Mammary epithelial cell (primary cell): Measurements from ENCODE around the gene GALNT7.

Experiments
- EZH2 ChIP-seq: IDR thresholded peaks from 2 replicates; pipeline ENCODE4 v1.6.1; 2012; ENCODE audit warnings: low read length, inconsistent platforms, borderline replicate concordance
- TF ChIP-seq, protein P1 (sequence below), 2 donors: IDR thresholded peaks in 1 of 2; conservative IDR thresholded peaks in 1 of 2; 2 replicates each; pipeline ENCODE4 v1.5.1; 2011 to 2012; ENCODE audit warnings: inconsistent platforms in 2 of 2, low read length in 2 of 2, mild to moderate bottlenecking in 2 of 2, control low read depth in 1 of 2, low read depth in 1 of 2; ENCODE audit not compliant: insufficient read depth in 1 of 2; ENCODE audit errors: extremely low read depth in 1 of 2

DNA sequence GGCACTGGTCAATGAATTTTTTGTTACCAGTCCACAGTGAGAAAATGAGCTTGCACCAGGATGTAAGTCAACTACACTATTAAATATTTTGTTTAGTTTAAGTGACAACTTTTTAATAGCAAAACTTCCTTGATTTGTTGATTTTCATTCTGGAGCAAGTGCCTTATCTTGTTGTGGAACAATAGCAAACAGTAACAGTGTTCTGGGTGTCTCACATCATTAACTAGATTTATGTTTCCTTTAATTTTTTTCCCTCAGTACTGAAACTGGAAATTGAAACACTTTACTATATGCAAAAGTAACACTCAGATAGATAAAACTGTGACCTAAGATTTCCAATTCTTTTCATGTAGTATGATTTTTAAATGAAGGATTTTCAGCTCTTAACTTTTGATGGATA, 80.1 kb downstream of the GALNT7 start:
- TF ChIP-seq, protein P1, sequence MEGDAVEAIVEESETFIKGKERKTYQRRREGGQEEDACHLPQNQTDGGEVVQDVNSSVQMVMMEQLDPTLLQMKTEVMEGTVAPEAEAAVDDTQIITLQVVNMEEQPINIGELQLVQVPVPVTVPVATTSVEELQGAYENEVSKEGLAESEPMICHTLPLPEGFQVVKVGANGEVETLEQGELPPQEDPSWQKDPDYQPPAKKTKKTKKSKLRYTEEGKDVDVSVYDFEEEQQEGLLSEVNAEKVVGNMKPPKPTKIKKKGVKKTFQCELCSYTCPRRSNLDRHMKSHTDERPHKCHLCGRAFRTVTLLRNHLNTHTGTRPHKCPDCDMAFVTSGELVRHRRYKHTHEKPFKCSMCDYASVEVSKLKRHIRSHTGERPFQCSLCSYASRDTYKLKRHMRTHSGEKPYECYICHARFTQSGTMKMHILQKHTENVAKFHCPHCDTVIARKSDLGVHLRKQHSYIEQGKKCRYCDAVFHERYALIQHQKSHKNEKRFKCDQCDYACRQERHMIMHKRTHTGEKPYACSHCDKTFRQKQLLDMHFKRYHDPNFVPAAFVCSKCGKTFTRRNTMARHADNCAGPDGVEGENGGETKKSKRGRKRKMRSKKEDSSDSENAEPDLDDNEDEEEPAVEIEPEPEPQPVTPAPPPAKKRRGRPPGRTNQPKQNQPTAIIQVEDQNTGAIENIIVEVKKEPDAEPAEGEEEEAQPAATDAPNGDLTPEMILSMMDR (conservative IDR thresholded peaks at IDR 0.05 in 1 of 2, IDR thresholded peaks at IDR 0.05 in 1 of 2; ENCODE audit: extremely low read depth in 1 of 2, insufficient read depth in 1 of 2, low read depth in 1 of 2, low read length in 2 of 2) = no peak
- TF ChIP-seq EZH2 = no peak
